ENCODE measurements around the gene LPIN1.

DNA sequence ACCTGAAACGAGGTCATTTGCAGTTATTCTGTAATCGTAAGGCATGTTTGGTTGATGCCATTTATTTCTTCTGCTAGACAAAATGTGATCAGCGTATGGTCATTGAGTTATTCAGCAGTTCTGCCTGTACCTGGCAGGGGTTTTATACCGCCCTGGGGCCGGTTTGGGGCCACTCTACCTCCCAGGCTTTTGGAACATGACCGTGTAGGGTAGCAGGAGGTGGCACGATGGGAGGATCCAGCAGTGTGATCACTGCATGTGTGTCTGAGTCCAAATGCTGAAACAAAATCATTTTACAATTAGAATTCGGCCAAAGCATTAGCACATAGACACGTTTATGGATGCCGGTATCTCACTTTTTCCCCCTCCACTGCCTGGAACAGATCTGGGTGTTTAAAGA lies 26.7 kb downstream of the LPIN1 start:
- no peak for TF ChIP-seq EZH2 (IDR thresholded peaks at IDR 0.05; ENCODE audit: borderline replicate concordance, low read depth, low read length, poor library complexity, severe bottlenecking)
- TF ChIP-seq, protein P1, sequence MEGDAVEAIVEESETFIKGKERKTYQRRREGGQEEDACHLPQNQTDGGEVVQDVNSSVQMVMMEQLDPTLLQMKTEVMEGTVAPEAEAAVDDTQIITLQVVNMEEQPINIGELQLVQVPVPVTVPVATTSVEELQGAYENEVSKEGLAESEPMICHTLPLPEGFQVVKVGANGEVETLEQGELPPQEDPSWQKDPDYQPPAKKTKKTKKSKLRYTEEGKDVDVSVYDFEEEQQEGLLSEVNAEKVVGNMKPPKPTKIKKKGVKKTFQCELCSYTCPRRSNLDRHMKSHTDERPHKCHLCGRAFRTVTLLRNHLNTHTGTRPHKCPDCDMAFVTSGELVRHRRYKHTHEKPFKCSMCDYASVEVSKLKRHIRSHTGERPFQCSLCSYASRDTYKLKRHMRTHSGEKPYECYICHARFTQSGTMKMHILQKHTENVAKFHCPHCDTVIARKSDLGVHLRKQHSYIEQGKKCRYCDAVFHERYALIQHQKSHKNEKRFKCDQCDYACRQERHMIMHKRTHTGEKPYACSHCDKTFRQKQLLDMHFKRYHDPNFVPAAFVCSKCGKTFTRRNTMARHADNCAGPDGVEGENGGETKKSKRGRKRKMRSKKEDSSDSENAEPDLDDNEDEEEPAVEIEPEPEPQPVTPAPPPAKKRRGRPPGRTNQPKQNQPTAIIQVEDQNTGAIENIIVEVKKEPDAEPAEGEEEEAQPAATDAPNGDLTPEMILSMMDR (conservative IDR thresholded peaks at IDR 0.05; ENCODE audit: low read depth, low read length): no peak
